Measurements from ENCODE around the gene FAS.

Gene FAS

GRCh38 chr10:88990384-88991160 lies at the start of gene FAS:
TSS of gene FAS (plus strand) at chr10:88990798. CDS start at chr10:88990877, 79 bp downstream.
- no peak for TF ChIP-seq CTCF (IDR thresholded peaks at IDR 0.05; ENCODE audit: borderline replicate concordance, control extremely low read depth, extremely low read depth, insufficient read depth, missing control alignments)
- in situ Hi-C loops (cut with MboI; ENCODE audit: low sequenced_read_pairs, unreplicated experiment) = no loop called here
- peak; percentile 75 for DNase-seq (ENCODE audit: low spot score)

DNA sequence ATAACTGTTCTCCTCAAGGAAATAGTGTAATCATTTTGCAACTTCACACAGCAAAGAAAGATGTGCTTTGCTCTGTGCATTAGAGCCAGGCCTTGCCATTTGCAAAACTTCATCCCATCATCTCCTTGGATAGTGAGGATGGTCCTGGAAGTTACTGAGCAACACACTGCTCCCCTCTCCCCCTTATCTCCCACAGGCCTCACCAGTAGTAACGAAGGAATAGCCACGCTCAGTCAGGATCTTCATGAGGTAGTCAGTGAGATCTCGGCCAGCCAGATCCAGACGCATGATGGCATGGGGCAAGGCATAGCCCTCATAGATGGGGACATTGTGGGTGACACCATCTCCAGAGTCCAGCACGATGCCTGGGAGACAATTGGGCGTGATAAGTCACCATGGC lies 49.6 kb upstream of the FAS start:
- TF ChIP-seq CTCF (IDR thresholded peaks at IDR 0.05; ENCODE audit: borderline replicate concordance, control extremely low read depth, extremely low read depth, insufficient read depth, missing control alignments) = no peak
- DNase-seq (ENCODE audit: low spot score) = no peak
- in situ Hi-C loops (cut with MboI; ENCODE audit: low sequenced_read_pairs, unreplicated experiment) = no loop called here

DNA sequence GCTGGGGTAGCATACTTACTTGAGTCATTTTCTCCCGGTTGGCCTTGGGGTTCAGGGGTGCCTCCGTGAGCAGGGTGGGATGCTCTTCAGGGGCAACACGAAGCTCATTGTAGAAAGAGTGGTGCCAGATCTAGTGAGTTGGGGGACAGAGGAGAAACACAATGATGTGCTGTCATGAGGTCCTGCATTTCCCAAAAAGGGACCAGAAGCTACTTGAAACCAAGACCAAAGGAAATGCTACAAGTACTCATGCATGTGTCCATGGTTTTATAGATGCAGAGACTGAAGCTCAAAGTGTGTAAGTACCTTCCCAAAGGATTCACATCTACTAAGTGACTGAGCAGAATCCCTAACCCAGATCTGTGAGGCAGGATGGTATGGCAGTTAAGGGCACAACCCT lies 46.8 kb upstream of the FAS start:
- in situ Hi-C loops (cut with MboI; ENCODE audit: low sequenced_read_pairs, unreplicated experiment) = no loop called here
- TF ChIP-seq CTCF (IDR thresholded peaks at IDR 0.05; ENCODE audit: borderline replicate concordance, control extremely low read depth, extremely low read depth, insufficient read depth, missing control alignments) = no peak
- DNase-seq (ENCODE audit: low spot score) = no peak

GRCh38 chr10:88944813-88945212 lies 45.8 kb upstream of the FAS start:
- peak; percentile 14 for DNase-seq (ENCODE audit: low spot score)
- in situ Hi-C loops (cut with MboI; ENCODE audit: low sequenced_read_pairs, unreplicated experiment) = no loop called here
- no peak for TF ChIP-seq CTCF (IDR thresholded peaks at IDR 0.05; ENCODE audit: borderline replicate concordance, control extremely low read depth, extremely low read depth, insufficient read depth, missing control alignments)

GRCh38 chr10:88946200-88946599 lies 44.4 kb upstream of the FAS start:
- DNase-seq (ENCODE audit: low spot score) = no peak
- in situ Hi-C loops (cut with MboI; ENCODE audit: low sequenced_read_pairs, unreplicated experiment) = no loop called here
- no peak for TF ChIP-seq CTCF (IDR thresholded peaks at IDR 0.05; ENCODE audit: borderline replicate concordance, control extremely low read depth, extremely low read depth, insufficient read depth, missing control alignments)

- in situ Hi-C loops (cut with MboI; ENCODE audit: low sequenced_read_pairs, unreplicated experiment) = no loop called here
- no peak for DNase-seq (ENCODE audit: low spot score)
- no peak for TF ChIP-seq CTCF (IDR thresholded peaks at IDR 0.05; ENCODE audit: borderline replicate concordance, control extremely low read depth, extremely low read depth, insufficient read depth, missing control alignments)
Measured at GRCh38 chr10:88946965-88947590, 43.5 kb upstream of the FAS start.
